ENCODE results near the gene LRRC75B.
"Not testable (repeated sequence)": the region's sequence is repeated elsewhere in the genome, so short reads cannot be mapped to it uniquely, and the experiment has no call there.

LRRC75B gene

DNA sequence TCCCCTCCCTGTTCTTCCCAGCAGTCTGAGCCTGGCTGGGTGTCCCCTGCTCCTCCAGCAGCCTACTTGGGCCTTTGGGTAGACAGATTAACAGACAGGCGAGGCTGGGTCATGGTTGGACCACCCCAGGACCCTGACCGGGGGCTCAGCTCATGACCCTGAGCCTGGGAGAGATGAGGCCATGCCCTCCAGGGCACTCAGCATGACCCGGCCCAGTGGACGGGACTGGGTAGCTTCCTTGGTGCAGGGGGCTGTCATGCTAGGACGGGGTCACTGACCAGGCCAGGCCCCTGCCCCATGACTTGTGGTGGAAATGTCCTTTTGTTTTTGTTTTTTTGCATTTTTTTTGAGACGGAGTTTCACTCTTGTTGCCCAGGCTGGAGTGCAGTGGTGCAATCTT is 15.5 kb upstream of the LRRC75B start:
- DNase-seq (ENCODE audit: low read depth); H3K4me3 ChIP-seq (ENCODE audit: low read depth, low read length): not testable (repeated sequence)

DNA sequence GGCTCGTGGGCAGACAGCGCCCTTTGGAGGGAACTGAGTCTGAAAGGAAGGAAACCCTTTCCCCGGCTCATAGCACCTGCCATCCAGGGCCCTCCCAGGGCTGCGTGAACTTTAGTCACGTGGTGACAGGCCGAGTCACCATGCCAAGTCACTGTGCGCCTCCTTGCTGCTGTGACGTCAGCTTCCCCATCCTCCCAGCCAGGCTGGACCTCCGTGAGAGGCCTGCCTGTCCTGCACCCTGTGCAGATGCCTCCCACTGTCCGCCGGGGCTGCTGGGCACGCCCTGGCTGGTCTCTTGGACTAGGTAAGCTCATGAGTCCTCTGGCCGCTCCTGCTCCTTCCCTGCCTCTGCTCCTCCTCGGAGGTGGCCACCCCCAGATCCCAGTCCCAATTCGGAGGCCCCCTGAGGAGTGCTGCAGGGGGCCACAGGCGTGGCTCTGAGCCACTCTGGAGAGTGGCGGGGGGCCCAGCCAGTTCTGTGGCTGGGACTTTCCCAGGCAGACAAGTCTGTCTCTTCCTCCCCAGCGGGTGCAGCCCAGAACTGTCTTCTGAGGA is 14.6 kb upstream of the LRRC75B start:
- TF ChIP-seq, protein P1, sequence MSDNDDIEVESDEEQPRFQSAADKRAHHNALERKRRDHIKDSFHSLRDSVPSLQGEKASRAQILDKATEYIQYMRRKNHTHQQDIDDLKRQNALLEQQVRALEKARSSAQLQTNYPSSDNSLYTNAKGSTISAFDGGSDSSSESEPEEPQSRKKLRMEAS (IDR thresholded peaks at IDR 0.05; ENCODE audit: low read depth, low read length), result peak; percentile 91
- TF ChIP-seq MYC (IDR thresholded peaks at IDR 0.05; ENCODE audit: low read depth, low read length), result peak; percentile 69; the same call in 1 of the 2 replicates
- peak; percentile 77 for DNase-seq (ENCODE audit: low read depth)
- H3K4me3 ChIP-seq (ENCODE audit: low read depth, low read length), result not testable (repeated sequence)

DNA sequence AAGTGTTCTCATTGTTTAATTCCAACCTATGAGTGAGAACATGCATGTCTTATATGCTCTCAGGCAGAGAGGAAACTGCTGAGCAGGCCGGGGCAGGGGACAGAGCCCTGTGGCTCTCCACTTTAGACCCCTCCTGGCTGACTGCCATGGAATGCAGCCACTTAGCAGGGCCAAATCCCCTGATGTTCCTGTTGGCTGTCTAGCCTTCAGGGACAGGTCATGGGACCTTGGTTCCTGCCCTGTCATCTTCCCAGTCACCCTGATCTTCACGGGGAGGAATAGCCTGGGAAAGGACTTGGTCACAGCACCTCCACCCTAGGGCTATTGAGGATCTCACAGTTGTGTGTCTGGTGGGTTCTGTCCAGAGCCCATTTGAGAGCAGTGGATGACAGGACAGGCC is 13.5 kb upstream of the LRRC75B start:
- not testable (repeated sequence) for H3K4me3 ChIP-seq (ENCODE audit: low read depth, low read length); DNase-seq (ENCODE audit: low read depth)

DNA sequence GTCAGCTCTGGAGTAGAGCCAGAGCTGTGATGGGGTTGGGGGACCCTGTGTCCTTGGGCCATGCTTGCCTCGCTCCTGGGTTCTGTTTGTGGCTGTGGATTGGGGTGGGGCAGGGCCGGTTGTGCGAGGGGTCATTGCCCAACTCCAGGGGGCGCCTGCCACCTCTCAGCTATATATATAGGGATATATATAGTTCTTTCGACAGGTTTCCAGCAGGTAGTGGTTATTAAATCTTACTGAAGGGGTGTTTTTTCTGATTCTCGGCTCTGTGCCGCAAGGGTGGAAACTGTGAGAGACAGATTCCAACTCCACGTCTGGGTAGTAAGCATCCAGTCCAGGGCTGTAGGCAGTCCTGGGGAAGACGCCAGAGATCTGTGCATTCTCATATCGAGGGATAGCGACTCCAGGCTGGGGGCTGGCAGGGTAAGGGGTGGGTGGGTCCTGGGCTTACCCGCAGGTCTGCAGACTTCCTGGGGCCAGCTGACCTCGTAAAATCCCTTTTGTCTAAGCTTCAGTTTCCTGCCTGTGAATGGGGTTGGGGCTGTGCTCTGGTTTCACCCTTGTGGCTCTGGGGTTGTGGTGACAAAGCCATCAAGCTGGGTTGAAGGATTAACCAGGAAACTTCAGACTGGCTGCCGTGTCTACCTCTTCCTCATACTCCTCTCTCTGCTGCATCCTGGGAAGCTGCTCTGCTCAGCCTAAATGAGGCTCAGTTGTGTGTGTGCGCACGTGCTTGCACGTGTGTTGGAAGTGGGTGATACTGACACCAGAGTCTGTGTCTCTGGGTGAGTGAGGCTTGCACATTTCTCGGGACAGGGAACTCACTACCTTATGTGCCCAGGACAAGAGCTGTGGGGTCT is 11.1 kb upstream of the LRRC75B start:
- DNase-seq (ENCODE audit: low read depth), result peak; percentile 78
- peak overlapping the region; percentile 59 for H3K4me3 ChIP-seq (ENCODE audit: low read depth, low read length)
- TF ChIP-seq, protein P2, sequence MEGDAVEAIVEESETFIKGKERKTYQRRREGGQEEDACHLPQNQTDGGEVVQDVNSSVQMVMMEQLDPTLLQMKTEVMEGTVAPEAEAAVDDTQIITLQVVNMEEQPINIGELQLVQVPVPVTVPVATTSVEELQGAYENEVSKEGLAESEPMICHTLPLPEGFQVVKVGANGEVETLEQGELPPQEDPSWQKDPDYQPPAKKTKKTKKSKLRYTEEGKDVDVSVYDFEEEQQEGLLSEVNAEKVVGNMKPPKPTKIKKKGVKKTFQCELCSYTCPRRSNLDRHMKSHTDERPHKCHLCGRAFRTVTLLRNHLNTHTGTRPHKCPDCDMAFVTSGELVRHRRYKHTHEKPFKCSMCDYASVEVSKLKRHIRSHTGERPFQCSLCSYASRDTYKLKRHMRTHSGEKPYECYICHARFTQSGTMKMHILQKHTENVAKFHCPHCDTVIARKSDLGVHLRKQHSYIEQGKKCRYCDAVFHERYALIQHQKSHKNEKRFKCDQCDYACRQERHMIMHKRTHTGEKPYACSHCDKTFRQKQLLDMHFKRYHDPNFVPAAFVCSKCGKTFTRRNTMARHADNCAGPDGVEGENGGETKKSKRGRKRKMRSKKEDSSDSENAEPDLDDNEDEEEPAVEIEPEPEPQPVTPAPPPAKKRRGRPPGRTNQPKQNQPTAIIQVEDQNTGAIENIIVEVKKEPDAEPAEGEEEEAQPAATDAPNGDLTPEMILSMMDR (IDR thresholded peaks at IDR 0.05; ENCODE audit: low read depth, low read length), result peak; percentile 10
- TF ChIP-seq, protein P1 (IDR thresholded peaks at IDR 0.05; ENCODE audit: low read depth, low read length), result peak; percentile 27; the same call in 1 of the 2 replicates

DNA sequence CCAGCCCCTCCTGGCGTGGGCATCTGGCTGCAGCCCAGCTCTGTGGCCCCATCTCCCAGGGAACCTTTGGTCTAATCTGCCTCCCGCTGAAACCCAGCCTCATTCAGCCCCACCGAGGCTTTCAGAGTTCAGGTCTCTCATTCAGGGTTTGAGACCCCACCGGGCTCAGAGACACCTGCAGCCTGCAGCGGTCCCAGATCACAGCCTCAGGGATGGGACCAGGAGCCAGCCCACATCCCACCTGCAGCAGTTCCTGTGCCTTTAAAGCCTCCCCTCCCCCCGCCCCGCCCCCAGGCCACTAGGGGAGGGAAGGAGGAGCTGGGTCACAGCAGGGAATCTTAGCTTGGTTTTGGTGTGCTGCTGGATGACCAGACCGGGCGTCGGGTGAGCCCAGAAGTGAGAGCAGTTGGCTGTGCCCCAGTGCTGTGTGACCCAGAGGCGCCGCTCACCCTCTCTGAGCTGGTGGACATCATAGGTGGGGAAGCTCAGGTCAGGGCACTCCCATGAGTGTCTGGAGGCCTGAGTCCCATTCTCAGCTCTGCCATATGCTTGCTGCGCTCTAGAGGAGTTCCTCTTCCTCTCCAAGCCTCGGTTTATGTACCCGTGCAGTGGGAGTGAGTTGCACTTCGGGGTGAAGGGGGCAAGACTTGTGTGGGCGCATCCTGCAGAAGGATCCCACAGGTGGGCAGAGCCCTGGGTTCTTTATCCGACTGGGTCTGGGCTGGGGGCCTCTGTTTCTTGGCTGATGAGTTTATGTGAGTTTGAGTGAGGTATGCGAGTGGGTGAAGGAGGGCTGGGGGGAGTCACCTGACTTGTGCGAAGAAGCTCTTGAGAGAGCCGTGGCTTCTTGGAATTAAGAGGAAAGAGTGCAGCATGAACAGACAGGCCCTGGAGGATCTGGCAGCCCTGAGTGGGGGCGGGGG is 10.2 kb upstream of the LRRC75B start, which contains the start of gene GGT1:
Gene GGT1, plus strand, starts transcription at position 347 of the 923 bp plus-strand sequence. CDS start 7,889 bp downstream, outside the sequence.
- peak within 1 kb of the TSS; percentile 59 for H3K4me3 ChIP-seq (ENCODE audit: low read depth, low read length)

DNA sequence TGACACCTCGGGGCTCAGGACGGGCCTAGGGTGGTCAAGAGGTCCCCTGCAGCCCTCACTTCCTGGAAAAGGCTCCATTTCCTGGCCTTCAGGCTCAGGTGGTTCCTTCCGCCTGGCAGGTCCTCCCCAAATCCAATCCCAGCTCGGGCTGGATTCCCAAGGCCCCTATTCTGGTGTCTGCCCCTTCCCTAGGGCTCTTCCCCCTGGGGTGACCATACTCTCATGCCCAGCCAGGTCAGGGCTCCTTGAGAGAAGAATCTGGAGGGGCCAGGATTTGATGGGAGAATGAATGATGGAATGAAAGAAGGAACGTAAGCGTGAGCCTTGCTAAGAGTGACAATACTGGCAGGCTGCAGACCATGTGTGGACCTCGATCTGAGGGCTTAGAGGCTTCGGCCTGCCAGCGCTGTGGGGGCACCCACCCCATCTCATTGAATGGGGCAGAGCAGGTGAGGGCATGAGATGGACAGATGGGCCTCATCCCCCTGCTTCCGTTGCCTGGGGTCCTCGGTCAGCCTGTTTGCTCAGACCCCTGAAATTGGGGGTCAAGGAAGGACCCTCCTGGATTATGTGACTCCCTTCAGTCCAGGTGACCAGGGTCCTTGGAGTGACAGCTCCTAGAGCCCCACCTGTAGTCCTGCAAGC is 9.4 kb upstream of the LRRC75B start:
- not testable (repeated sequence) for H3K4me3 ChIP-seq (ENCODE audit: low read depth, low read length); DNase-seq (ENCODE audit: low read depth)

More for the DNA sequence above, 10.2 kb upstream of the LRRC75B start, which contains the start of gene GGT1:
- peak; percentile 68 for DNase-seq (ENCODE audit: low read depth)

DNA sequence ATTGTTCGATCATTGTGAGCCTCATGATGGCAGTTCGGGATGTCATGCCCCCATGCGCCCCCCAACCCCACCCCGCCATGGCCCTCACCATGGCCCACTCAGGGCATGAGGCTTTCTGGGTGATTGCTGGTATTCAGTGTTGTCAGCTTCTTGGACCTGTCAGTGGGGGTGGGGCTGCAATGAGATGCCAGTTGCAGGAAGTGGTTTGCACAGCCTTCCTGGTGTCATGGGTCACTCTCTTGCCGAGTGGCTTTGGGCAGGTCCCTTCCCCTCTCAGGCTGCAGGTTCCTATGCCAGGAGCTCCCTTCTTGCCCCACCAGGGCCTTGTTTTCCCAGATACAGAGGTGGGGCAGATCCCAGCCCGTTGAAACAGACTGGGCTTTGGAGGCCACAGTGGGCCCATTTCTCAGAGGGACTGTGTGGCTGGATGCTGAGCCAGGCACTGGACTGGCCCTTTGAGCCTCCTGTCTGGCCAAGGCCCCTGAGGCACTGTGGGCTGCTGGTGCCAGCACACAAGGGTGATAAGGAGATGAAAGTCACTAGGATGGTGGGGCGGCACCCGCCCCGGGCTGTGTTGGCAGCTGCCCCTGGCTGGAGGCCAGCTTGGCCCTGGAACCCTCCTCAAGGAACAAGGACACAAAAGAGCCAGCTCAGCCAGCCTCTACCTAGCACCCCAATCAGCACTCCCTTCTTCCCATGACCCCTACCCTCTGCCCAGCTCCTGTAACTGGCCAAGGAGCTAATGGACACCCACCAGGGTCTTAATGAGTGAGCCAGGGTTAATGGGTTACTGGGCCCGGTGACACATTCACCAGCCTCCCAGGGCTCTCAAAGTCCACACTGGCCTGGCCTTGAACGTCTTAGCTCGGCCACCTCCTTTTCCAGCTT is 8.6 kb upstream of the LRRC75B start:
- TF ChIP-seq POLR2A (IDR thresholded peaks at IDR 0.05; ENCODE audit: extremely low read depth, insufficient read length), result no peak
- TF ChIP-seq, protein P1 (IDR thresholded peaks at IDR 0.05; ENCODE audit: low read depth, low read length), result no peak
- TF ChIP-seq, protein P2 (IDR thresholded peaks at IDR 0.05; ENCODE audit: low read depth, low read length), result no peak
- TF ChIP-seq MYC (IDR thresholded peaks at IDR 0.05; ENCODE audit: low read depth, low read length), result no peak
- DNase-seq (ENCODE audit: low read depth), result peak; percentile 74
- no peak overlapping the region for H3K4me3 ChIP-seq (ENCODE audit: low read depth, low read length)

DNA sequence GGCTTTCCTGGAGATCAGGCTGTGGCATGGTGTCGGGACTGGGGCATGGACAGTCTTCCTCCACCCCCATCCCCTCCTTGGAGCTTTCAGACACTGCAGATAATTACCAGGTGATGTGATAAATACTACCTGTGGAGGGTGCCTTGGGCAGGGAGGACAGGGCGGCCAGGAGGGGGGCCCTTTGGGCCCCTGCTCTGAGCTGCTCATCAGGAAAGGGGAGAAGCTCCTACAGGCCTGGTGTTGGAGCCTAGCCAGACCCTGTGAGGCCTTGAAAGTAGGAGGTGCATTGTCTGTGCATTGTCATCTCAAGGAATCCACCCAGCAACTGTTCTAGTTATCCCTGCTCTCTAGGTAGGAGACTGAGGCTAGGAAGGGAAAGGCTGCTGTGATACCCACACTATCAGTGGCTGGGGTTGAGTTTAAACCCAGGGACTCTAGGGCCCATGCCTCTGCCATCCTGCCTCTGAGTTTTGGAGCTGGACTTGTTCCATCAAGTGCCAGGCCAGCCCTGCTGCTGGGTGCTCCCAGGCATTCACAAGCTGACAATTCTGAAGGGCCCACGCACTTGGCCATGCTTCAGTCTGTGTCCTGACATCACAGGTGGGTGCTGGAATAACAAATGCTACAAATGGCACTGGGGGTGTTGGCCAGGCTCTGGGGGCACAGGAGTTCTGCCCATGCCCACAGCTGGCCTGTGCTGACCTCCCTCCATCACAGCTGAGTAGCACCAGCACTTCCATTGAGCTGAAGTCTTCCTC is 7.3 kb upstream of the LRRC75B start:
- not testable (repeated sequence) for DNase-seq (ENCODE audit: low read depth); H3K4me3 ChIP-seq (ENCODE audit: low read depth, low read length)
